Measurements from ENCODE around the gene LRRC49. TPM values are rescaled to one million over a fixed set of nuclear protein-coding genes. Genes with fewer than 3 reads are reported as not detected.

Gene LRRC49
- total RNA-seq, 1 donor from 2014 or later, result 13.4 TPM

GRCh38 chr15:71054286-71054952 lies 161.8 kb downstream of the LRRC49 start:
- H3K4me3 Mint-ChIP-seq, result no peak overlapping the region
- H3K36me3 Mint-ChIP-seq, result peaks cover 4% of the 10 kb centered on the region
- DNase-seq (ENCODE audit: extremely low spot score, unreplicated experiment), result no peak
- TF ChIP-seq CTCF (conservative IDR thresholded peaks at IDR 0.05), result no peak
- H3K9me3 Mint-ChIP-seq, result no peaks in the 10 kb centered on the region
- peaks cover 17% of the 10 kb centered on the region for H3K4me1 Mint-ChIP-seq (ENCODE audit: unreplicated experiment)
- no peaks in the 10 kb centered on the region for H3K27me3 Mint-ChIP-seq
- no peak overlapping the region for H3K27ac Mint-ChIP-seq

- no peaks in the 10 kb centered on the region for H3K9me3 Mint-ChIP-seq
- no peak overlapping the region for H3K27ac Mint-ChIP-seq
- H3K4me3 Mint-ChIP-seq, result no peak overlapping the region
- no peak for TF ChIP-seq CTCF (conservative IDR thresholded peaks at IDR 0.05)
- peaks cover 7% of the 10 kb centered on the region for H3K36me3 Mint-ChIP-seq
- no peaks in the 10 kb centered on the region for H3K27me3 Mint-ChIP-seq
- H3K4me1 Mint-ChIP-seq (ENCODE audit: unreplicated experiment), result peaks cover 17% of the 10 kb centered on the region
- no peak for DNase-seq (ENCODE audit: extremely low spot score, unreplicated experiment)
These were observed 162.8 kb downstream of the LRRC49 start for GRCh38 chr15:71055461-71055860.

- TF ChIP-seq CTCF (conservative IDR thresholded peaks at IDR 0.05), result no peak
- H3K27ac Mint-ChIP-seq, result no peak overlapping the region
- H3K36me3 Mint-ChIP-seq, result peaks cover 8% of the 10 kb centered on the region
- H3K27me3 Mint-ChIP-seq, result no peaks in the 10 kb centered on the region
- no peak overlapping the region for H3K4me3 Mint-ChIP-seq
- no peaks in the 10 kb centered on the region for H3K9me3 Mint-ChIP-seq
- DNase-seq (ENCODE audit: extremely low spot score, unreplicated experiment), result no peak
- peaks cover 17% of the 10 kb centered on the region for H3K4me1 Mint-ChIP-seq (ENCODE audit: unreplicated experiment)
These were observed 163.5 kb downstream of the LRRC49 start for GRCh38 chr15:71056111-71056510.

- no peak overlapping the region for H3K4me3 Mint-ChIP-seq
- no peaks in the 10 kb centered on the region for H3K9me3 Mint-ChIP-seq
- H3K36me3 Mint-ChIP-seq, result peaks cover 8% of the 10 kb centered on the region
- H3K27ac Mint-ChIP-seq, result no peak overlapping the region
- H3K4me1 Mint-ChIP-seq (ENCODE audit: unreplicated experiment), result peaks cover 17% of the 10 kb centered on the region
- no peaks in the 10 kb centered on the region for H3K27me3 Mint-ChIP-seq
- no peak for DNase-seq (ENCODE audit: extremely low spot score, unreplicated experiment)
- no peak for TF ChIP-seq CTCF (conservative IDR thresholded peaks at IDR 0.05)
These were observed 164.5 kb downstream of the LRRC49 start for GRCh38 chr15:71057143-71057542.

- no peak for DNase-seq (ENCODE audit: extremely low spot score, unreplicated experiment)
- TF ChIP-seq CTCF (conservative IDR thresholded peaks at IDR 0.05), result no peak
- Mint-ChIP-seq H3K4me3 (no peak overlapping the region), H3K27ac (no peak overlapping the region), H3K36me3 (peaks cover 5% of the 10 kb centered on the region), H3K9me3 (no peaks in the 10 kb centered on the region), H3K4me1 (ENCODE audit: unreplicated experiment) (peaks cover 17% of the 10 kb centered on the region), H3K27me3 (no peaks in the 10 kb centered on the region)
These were observed 165.0 kb downstream of the LRRC49 start for GRCh38 chr15:71057581-71057980.
